Muscle layer of colon (tissue), 2 donors: ENCODE measurements around the gene TPO.

Experiments
- H3K27ac ChIP-seq: one replicate; pipeline ENCODE4 v1.7.0; 2013; ENCODE audit warnings: low read depth, mild to moderate bottlenecking, low read length, moderate library complexity
- H3K27me3 ChIP-seq, 2 donors: one replicate each; pipeline ENCODE4 v1.7.0; 2013; ENCODE audit warnings: low read length in 2 of 2, mild to moderate bottlenecking in 2 of 2; ENCODE audit not compliant: insufficient read depth in 2 of 2, control insufficient read depth in 1 of 2
- H3K36me3 ChIP-seq: one replicate; pipeline ENCODE4 v1.7.0; 2013; ENCODE audit warnings: mild to moderate bottlenecking, low read length; ENCODE audit not compliant: insufficient read depth
- H3K4me1 ChIP-seq: one replicate; pipeline ENCODE4 v1.7.0; 2013; ENCODE audit warnings: mild to moderate bottlenecking, low read length; ENCODE audit not compliant: insufficient read depth
- H3K4me3 ChIP-seq, 2 donors: one replicate each; pipeline ENCODE4 v1.7.0; 2013; ENCODE audit warnings: low read length in 2 of 2, low read depth in 1 of 2, mild to moderate bottlenecking in 1 of 2, moderate library complexity in 1 of 2
- H3K9ac ChIP-seq: one replicate; pipeline ENCODE4 v1.7.0; 2013; ENCODE audit warnings: low read length
- H3K9me3 ChIP-seq: one replicate; pipeline ENCODE4 v1.7.0; 2013; ENCODE audit warnings: mild to moderate bottlenecking, low read length
- donor health status: abdominal sarcoma.
- donor health status: Adenocarcinoma of cecum.

The TPO gene

DNA sequence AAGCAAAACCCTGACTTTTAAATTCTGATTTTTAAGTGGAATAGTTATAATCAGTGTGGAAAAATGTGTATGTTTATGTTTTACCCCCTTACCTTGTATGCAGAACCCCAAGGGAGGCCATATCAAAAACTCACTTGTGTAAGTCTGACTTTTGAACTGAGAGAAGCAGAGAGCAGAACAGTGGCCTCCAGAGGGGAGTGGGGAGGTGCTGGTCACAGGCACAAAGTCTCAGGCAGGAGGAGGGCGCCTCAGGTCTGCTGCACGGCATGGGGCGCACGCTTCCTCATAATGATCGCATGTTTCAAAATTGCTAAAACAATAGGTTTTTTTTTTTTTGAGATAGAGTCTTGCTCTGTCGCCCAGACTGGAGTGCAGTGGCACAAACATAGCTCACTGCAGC, 127.8 kb downstream of the TPO start:
- H3K4me3 ChIP-seq = no peak overlapping the region
- H3K9ac ChIP-seq = no peak overlapping the region
- peaks cover 4% of the 10 kb centered on the region for H3K4me1 ChIP-seq
- no peaks in the 10 kb centered on the region for H3K36me3 ChIP-seq
- no peaks in the 10 kb centered on the region for H3K9me3 ChIP-seq
- H3K27ac ChIP-seq = no peak overlapping the region
- no peaks in the 10 kb centered on the region for H3K27me3 ChIP-seq

DNA sequence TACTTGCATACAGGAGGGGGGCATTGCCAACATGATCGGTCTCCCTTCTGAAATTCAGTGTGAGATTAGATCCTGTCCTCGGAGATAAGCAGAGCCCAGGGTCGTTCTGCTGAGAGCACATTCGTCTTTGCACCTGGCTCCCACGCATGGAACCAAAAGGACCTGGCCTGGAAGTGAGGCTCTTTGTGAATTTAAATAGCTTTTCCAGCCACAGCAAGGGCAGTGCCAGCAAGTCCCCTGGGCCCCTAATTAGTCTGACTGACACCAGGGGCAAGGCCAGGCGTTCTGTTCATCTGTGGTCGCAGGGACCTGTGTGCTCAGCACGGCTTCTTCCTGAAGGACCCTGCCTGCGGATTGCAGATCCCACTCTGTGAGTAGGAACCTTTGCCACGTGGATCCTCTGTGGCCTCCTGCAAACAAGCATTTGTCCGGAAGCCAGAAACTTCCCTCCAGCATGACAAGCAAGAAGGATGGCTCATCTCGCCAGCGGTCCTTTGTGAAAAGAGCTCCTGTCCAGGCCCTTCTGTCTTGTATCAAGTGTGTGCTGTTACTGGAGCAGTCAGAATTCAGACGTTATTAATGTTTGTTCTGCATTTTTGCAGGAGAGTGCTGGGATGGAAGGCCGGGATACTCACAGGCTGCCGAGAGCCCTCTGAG, 128.7 kb downstream of the TPO start:
- Histone ChIP-seq H3K36me3 (no peaks in the 10 kb centered on the region), H3K27ac (no peak overlapping the region), H3K27me3 (no peaks in the 10 kb centered on the region), H3K4me1 (peaks cover 4% of the 10 kb centered on the region), H3K9ac (no peak overlapping the region), H3K4me3 (no peak overlapping the region), H3K9me3 (no peaks in the 10 kb centered on the region)

DNA sequence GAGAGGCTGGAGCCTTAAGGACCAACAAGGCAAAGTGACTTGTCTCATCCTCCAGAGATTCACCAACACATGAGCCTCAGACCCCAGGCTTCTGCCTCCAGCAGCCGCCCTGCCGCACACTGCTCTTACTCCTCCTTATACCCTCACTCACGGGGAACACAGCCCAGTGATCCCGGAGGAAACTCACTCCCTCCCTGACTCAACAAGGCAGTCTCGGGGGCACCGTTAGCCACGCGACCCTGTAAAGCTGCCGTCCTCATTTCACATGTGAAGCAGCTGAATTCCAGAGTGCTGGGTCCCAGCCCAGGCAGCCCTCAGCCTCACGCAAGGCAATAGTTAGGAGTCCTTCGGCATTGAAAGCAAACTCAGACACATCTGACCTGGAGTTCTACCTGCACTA, 129.7 kb downstream of the TPO start:
- H3K27ac ChIP-seq = no peak overlapping the region
- H3K9me3 ChIP-seq = no peaks in the 10 kb centered on the region
- no peak overlapping the region for H3K4me3 ChIP-seq
- no peaks in the 10 kb centered on the region for H3K36me3 ChIP-seq
- H3K4me1 ChIP-seq = peaks cover 4% of the 10 kb centered on the region
- H3K9ac ChIP-seq = no peak overlapping the region
- H3K27me3 ChIP-seq = no peaks in the 10 kb centered on the region

DNA sequence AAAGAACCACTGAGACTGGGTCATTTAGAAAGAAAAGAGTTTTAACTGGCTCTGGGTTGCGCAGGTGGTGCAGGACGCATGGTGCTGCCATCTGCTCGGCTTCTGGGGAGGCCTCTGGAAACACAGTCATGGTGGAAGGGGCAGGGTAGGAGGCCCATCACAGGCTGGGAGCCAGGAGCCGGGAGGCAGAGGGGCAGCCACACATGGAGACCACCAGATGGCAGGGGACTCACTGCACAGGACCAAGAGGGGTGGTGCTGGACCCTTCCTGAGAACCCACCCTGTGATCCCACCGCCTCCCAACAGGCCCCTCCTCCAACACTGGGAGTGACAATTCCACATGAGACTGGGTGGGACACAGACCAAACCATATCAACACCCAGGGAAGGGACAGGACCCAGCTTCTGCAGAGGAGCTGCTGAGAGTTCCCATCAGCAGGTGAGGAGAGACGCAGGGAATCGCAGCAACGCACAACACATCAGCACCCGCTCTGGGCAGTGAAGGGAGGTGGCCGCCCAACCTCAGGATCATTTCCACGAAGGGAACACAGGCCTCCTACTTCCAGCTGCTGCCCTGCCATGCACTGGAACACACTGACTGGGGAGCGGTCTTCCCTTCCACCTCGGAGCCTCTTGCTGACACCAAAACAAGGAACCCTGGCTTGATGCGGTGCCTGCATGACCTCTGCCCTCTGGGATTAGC, 130.7 kb downstream of the TPO start:
- H3K36me3 ChIP-seq = no peaks in the 10 kb centered on the region
- H3K4me1 ChIP-seq = peaks cover 4% of the 10 kb centered on the region
- no peak overlapping the region for H3K4me3 ChIP-seq
- no peak overlapping the region for H3K27ac ChIP-seq
- H3K9me3 ChIP-seq = no peaks in the 10 kb centered on the region
- H3K27me3 ChIP-seq = no peaks in the 10 kb centered on the region
- H3K9ac ChIP-seq = no peak overlapping the region

GRCh38 chr2:1544478-1545069, 131.3 kb downstream of the TPO start:
- Histone ChIP-seq H3K4me3 (no peak overlapping the region), H3K9ac (no peak overlapping the region), H3K27ac (no peak overlapping the region)

DNA sequence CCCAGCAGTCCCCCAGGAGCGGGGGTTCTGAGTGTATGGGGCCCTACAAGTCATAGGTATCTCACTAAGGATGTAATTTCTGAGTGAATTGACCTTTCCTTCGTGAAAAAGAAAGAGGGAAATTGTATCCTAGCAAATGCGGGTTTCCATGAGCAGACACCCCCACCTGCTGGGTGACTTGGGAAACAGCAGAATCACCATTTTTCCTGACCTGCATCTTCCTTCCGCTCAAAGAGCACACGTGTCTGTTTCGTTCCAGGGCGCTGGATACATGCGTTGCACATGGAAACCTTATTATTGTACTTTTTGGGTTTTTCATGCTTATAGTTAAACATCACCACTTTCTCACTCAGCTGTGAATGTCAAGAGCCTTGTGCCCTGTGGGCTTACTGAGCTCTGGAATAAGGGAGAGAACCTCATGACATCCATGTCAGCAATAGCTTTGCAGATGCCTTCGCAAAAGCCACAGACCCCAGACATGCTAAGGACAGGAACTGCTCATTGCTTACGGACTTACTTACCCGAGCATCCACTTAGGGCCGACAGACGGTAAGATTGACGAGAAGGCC, 132.8 kb downstream of the TPO start:
- H3K4me3 ChIP-seq = no peak overlapping the region

More at GRCh38 chr2:1544478-1545069, 131.3 kb downstream of the TPO start:
- Histone ChIP-seq H3K9me3 (no peaks in the 10 kb centered on the region), H3K27me3 (no peaks in the 10 kb centered on the region), H3K4me1 (peaks cover 4% of the 10 kb centered on the region), H3K36me3 (no peaks in the 10 kb centered on the region)

GRCh38 chr2:1546901-1547300, 133.6 kb downstream of the TPO start:
- Histone ChIP-seq H3K4me3 (no peak overlapping the region), H3K27ac (no peak overlapping the region), H3K9me3 (no peaks in the 10 kb centered on the region), H3K36me3 (no peaks in the 10 kb centered on the region), H3K27me3 (no peaks in the 10 kb centered on the region), H3K9ac (no peak overlapping the region), H3K4me1 (peaks cover 11% of the 10 kb centered on the region)

More for the DNA sequence above, 132.8 kb downstream of the TPO start:
- no peak overlapping the region for H3K27ac ChIP-seq
- peaks cover 11% of the 10 kb centered on the region for H3K4me1 ChIP-seq
- no peaks in the 10 kb centered on the region for H3K27me3 ChIP-seq
- H3K9ac ChIP-seq = no peak overlapping the region
- no peaks in the 10 kb centered on the region for H3K36me3 ChIP-seq
- no peaks in the 10 kb centered on the region for H3K9me3 ChIP-seq

- Histone ChIP-seq H3K9ac (no peak overlapping the region), H3K9me3 (no peaks in the 10 kb centered on the region), H3K36me3 (no peaks in the 10 kb centered on the region), H3K27me3 (no peaks in the 10 kb centered on the region), H3K4me3 (no peak overlapping the region), H3K27ac (no peak overlapping the region), H3K4me1 (peaks cover 10% of the 10 kb centered on the region)
These were observed 135.8 kb downstream of the TPO start for GRCh38 chr2:1548910-1549673.

DNA sequence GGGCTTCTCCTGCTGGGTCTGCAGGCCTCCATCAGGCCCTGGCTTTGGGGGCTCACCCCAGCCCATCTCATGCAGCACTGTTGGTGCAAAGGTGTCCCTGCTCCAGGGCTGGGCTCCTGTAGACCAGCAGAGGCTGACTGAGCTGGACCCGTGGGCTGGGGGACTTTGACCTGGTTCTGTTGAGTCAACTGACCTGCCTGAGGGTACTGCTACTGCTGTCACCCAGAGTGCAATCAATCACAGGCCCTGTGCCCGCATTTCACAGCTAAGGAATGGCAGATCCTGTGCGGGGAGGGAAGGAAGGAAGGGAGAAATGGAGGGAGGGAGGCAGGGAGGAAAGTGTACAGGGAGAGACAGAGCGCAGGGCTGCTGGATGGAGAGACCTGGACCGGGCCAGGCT, 136.8 kb downstream of the TPO start:
- no peak overlapping the region for H3K4me3 ChIP-seq
- H3K27ac ChIP-seq = no peak overlapping the region
- H3K9me3 ChIP-seq = no peaks in the 10 kb centered on the region
- H3K4me1 ChIP-seq = peaks cover 10% of the 10 kb centered on the region
- no peaks in the 10 kb centered on the region for H3K36me3 ChIP-seq
- no peaks in the 10 kb centered on the region for H3K27me3 ChIP-seq
- no peak overlapping the region for H3K9ac ChIP-seq

- H3K9me3 ChIP-seq = no peaks in the 10 kb centered on the region
- no peak overlapping the region for H3K4me3 ChIP-seq
- H3K36me3 ChIP-seq = no peaks in the 10 kb centered on the region
- H3K4me1 ChIP-seq = peaks cover 10% of the 10 kb centered on the region
- no peak overlapping the region for H3K27ac ChIP-seq
- H3K9ac ChIP-seq = no peak overlapping the region
- no peaks in the 10 kb centered on the region for H3K27me3 ChIP-seq
These were observed 137.5 kb downstream of the TPO start for GRCh38 chr2:1550658-1551316.

GRCh38 chr2:1551905-1552304, 138.6 kb downstream of the TPO start:
- Histone ChIP-seq H3K36me3 (no peaks in the 10 kb centered on the region), H3K27ac (no peak overlapping the region), H3K9ac (no peak overlapping the region), H3K4me1 (peaks cover 10% of the 10 kb centered on the region), H3K9me3 (no peaks in the 10 kb centered on the region), H3K27me3 (no peaks in the 10 kb centered on the region), H3K4me3 (no peak overlapping the region)
